Hepatocyte (in vitro differentiated cells): ENCODE measurements around the gene GRID2. TPM values are rescaled to one million over a fixed set of nuclear protein-coding genes. Genes with fewer than 3 reads are reported as not detected.

Source experiments
- DNase-seq: peaks from one replicate; pipeline ENCODE4 v3.0.0-alpha.2; 2016; ENCODE audit warnings: low spot score
- H2AFZ ChIP-seq: fragments of 200-600 bp; sonication (generic); 2 replicates; pipeline ENCODE4 v1.6.0; 2016; ENCODE audit warnings: antibody characterized with exemption, mild to moderate bottlenecking
- H3K27ac ChIP-seq: fragments of 200-600 bp; sonication (generic); 2 replicates; pipeline ENCODE4 v1.5.1; 2016; ENCODE audit warnings: mild to moderate bottlenecking
- H3K27me3 ChIP-seq: fragments of 200-600 bp; sonication (generic); 2 replicates; pipeline ENCODE4 v1.6.1; 2016
- H3K36me3 ChIP-seq: fragments of 200-600 bp; sonication (generic); replicated peaks from 2 replicates; pipeline ENCODE4 v1.5.1; 2016; ENCODE audit warnings: low read depth; ENCODE audit not compliant: insufficient read depth
- H3K4me1 ChIP-seq: fragments of 200-600 bp; sonication (generic); 2 replicates; pipeline ENCODE4 v1.5.1; 2016; ENCODE audit warnings: mild to moderate bottlenecking, moderate library complexity; ENCODE audit not compliant: insufficient read depth
- H3K4me2 ChIP-seq: fragments of 200-600 bp; sonication (generic); 2 replicates; pipeline ENCODE4 v1.6.0; 2016
- H3K4me3 ChIP-seq: fragments of 200-600 bp; sonication (generic); 2 replicates; pipeline ENCODE4 v1.5.1; 2016; ENCODE audit warnings: mild to moderate bottlenecking
- H3K79me2 ChIP-seq: fragments of 200-600 bp; sonication (generic); 2 replicates; pipeline ENCODE4 v1.6.0; 2017; ENCODE audit warnings: mild to moderate bottlenecking
- H3K9me2 ChIP-seq: fragments of 200-600 bp; sonication (generic); replicated peaks from 2 replicates; pipeline ENCODE4 v1.6.0; 2017; ENCODE audit warnings: mild to moderate bottlenecking; ENCODE audit not compliant: insufficient read depth
- H3K9me3 ChIP-seq: fragments of 200-600 bp; sonication (generic); 2 replicates; pipeline ENCODE4 v1.5.1; 2016; ENCODE audit warnings: low read depth, mild to moderate bottlenecking
- H4K20me1 ChIP-seq: fragments of 200-600 bp; sonication (generic); 2 replicates; pipeline ENCODE4 v1.6.0; 2016; ENCODE audit warnings: mild to moderate bottlenecking; ENCODE audit not compliant: insufficient read depth, poor library complexity, severe bottlenecking
- CTCF ChIP-seq: fragments of 200-600 bp; sonication (generic); IDR thresholded peaks from 2 replicates; pipeline ENCODE4 v1.5.1; 2016; ENCODE audit warnings: antibody characterized with exemption, mild to moderate bottlenecking; ENCODE audit not compliant: poor library complexity
- EZH2 ChIP-seq: fragments of 200-600 bp; sonication (generic); IDR thresholded peaks from 2 replicates; pipeline ENCODE4 v1.6.1; 2016; ENCODE audit warnings: antibody characterized with exemption, mild to moderate bottlenecking, borderline replicate concordance
- EZH2phosphoT487 ChIP-seq: fragments of 200-600 bp; sonication (generic); IDR thresholded peaks from one replicate; pipeline ENCODE4 v1.6.1; 2018; ENCODE audit warnings: antibody characterized with exemption, mild to moderate bottlenecking, low read depth, moderate library complexity; ENCODE audit not compliant: unreplicated experiment, severe bottlenecking
- WGBS: methylation state at CpG from one replicate; pipeline ENCODE4 v1.1.6; 2016; ENCODE audit warnings: low lambda C conversion rate; ENCODE audit errors: missing lambda C conversion rate; 5-methylcytosine and 5-hydroxymethylcytosine counted together
- polyA plus RNA-seq: library from polyadenylated mRNA; unstranded; fragments of >200 nt; fragmentation: Nextera tagmentation; extraction: Ambion mirVana; gene quantifications from 2 replicates; pipeline ENCODE4 v1.2.1, GENCODE V29; 2016
- total RNA-seq: library from RNA; depleted of rRNA; stranded (reverse); fragments of >200 nt; gene quantifications from 2 replicates; pipeline ENCODE4 v1.2.3, GENCODE V29; 2014

GRID2 gene
- total and polyA plus RNA-seq, 2 experiments from 2014 or later: 0.53 to 3.5 TPM

DNA sequence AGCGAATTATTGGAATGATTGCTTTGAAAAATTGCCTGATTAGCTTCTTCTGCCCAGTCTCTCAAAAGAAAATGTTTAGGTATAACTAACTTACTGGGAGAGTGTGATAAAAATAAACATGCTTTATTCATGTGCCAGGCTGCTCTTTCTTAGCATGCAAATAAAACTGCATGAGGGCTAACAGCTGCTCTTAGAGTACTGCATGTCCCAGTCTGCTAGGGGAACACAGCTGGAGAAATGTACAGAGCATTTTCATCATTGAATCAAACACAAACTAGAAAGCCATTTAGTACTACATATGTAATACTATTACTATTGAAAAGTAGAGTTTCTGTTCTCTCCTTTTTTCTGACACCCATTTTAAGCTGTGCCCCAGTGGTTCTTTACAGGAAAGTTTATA is 726.0 kb downstream of the GRID2 start:
- TF ChIP-seq EZH2phosphoT487 (no peak), CTCF (no peak), EZH2 (no peak)
- no peak for DNase-seq
- H3K9me2 ChIP-seq: no peaks in the 10 kb centered on the region
- H2AFZ ChIP-seq: no peak overlapping the region
- 83% methylated on average over 1 of the region's 1 CpG for WGBS
- H3K4me2 ChIP-seq: no peak overlapping the region
- H3K27me3 ChIP-seq: no peaks in the 10 kb centered on the region
- no peaks in the 10 kb centered on the region for H4K20me1 ChIP-seq
- H3K79me2 ChIP-seq: no peaks in the 10 kb centered on the region
- no peak overlapping the region for H3K27ac ChIP-seq
- H3K36me3 ChIP-seq: no peaks in the 10 kb centered on the region
- H3K9me3 ChIP-seq: no peaks in the 10 kb centered on the region
- H3K4me3 ChIP-seq: no peak overlapping the region
- no peaks in the 10 kb centered on the region for H3K4me1 ChIP-seq

- H3K79me2 ChIP-seq: no peaks in the 10 kb centered on the region
- H3K4me2 ChIP-seq: no peak overlapping the region
- no peaks in the 10 kb centered on the region for H3K4me1 ChIP-seq
- 97% methylated on average over 3 of the region's 3 CpGs for WGBS
- H3K9me2 ChIP-seq: no peaks in the 10 kb centered on the region
- no peaks in the 10 kb centered on the region for H3K27me3 ChIP-seq
- H3K36me3 ChIP-seq: no peaks in the 10 kb centered on the region
- no peaks in the 10 kb centered on the region for H3K9me3 ChIP-seq
- H3K27ac ChIP-seq: no peak overlapping the region
- no peak overlapping the region for H2AFZ ChIP-seq
- TF ChIP-seq EZH2 (no peak), CTCF (no peak), EZH2phosphoT487 (no peak)
- no peaks in the 10 kb centered on the region for H4K20me1 ChIP-seq
- DNase-seq: no peak
- no peak overlapping the region for H3K4me3 ChIP-seq
These were observed 726.9 kb downstream of the GRID2 start for GRCh38 chr4:93030670-93031069.

DNA sequence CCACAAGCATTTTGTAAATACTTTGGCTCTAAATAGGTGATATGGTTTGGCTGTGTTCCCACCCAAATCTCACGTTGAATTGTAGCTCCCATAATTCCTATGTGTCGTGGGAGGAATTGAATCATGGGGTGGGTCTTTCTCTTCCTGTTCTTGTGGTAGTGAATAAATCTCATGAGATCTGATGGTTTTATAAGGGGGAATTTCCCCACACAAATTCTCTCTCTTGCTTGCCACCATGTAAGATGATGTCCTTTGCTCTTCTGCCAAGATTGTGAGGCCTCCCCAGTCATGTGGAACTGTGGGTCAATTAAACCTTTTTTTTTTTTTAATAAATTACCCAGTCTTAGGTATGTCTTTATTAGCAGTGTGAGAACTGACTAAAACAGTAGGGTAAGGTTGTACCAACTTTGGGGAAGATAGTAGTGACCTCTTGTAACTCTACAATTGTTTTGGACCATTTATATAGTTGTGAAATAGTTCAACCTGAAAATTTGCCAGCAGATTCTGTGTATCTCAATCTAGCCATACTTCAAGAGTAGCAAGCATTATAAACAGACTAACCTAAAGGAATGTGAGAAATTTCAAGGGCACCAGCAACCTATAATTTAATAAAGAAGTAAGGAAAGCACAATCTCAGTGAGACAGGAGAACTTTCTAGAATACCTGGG is 727.8 kb downstream of the GRID2 start:
- Histone ChIP-seq H3K4me2 (no peak overlapping the region), H4K20me1 (no peaks in the 10 kb centered on the region), H3K36me3 (no peaks in the 10 kb centered on the region), H3K4me3 (no peak overlapping the region), H3K27me3 (no peaks in the 10 kb centered on the region), H3K4me1 (no peaks in the 10 kb centered on the region), H3K27ac (no peak overlapping the region), H3K9me3 (no peaks in the 10 kb centered on the region), H2AFZ (no peak overlapping the region), H3K9me2 (no peaks in the 10 kb centered on the region), H3K79me2 (no peaks in the 10 kb centered on the region)
- DNase-seq: no peak
- 98% methylated on average over 2 of the region's 2 CpGs for WGBS
- TF ChIP-seq EZH2phosphoT487 (no peak), EZH2 (no peak), CTCF (no peak)
